Measurements from ENCODE around the gene PITPNM3. TPM values are rescaled to one million over a fixed set of nuclear protein-coding genes. Genes with fewer than 3 reads are reported as not detected.

The PITPNM3 gene
- total and polyA plus RNA-seq, 2 of the 13 experiments (the other 11 are each of a cell fraction or from before 2014, with no cell fraction given) = 0.13 to 0.29 TPM

DNA sequence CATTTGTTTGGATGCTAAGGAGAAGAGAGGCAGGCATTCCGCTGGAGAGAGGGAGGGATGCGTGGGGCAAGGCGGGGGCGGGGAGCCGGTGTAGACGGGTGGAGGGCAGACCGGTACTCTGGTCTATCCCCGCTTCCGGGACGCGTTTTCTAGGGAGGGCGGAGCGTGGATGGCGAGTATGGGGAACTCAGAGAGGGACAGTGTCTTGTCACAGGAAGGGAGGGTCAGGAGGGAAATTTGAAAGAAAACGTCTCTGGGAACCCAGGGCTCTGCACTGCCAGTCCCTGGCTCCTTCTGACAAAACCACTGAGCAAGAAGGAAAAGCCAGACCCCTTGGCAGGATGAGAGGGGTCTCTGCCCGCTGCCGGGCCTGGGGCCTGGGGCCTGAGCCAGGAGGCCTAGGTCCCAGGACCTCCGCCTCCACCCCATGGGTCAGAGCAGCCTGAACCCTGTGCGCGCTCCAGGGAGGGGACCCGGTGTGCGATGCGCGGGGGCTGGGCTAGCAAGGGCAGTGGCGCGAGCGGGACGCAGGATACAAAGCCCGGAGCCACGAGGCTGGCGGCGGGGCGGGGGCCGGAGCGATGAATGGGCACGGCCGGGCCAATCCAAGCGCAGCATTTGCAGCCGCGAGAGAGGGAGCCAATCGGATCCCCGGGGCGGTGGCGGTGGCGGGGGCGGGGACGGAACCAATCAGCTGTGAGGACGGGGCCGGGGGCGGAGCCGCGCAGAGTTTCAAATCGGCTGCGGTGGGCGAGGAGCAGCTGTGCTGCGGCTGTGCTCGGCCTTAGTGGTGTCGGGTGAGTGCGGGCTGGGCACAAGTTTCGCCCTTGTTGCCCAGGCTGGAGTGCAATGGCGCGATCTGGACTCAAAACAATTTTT is 112.4 kb downstream of the PITPNM3 start, which contains the start of gene PIMREG (continued):
- TF ChIP-seq, protein P1, sequence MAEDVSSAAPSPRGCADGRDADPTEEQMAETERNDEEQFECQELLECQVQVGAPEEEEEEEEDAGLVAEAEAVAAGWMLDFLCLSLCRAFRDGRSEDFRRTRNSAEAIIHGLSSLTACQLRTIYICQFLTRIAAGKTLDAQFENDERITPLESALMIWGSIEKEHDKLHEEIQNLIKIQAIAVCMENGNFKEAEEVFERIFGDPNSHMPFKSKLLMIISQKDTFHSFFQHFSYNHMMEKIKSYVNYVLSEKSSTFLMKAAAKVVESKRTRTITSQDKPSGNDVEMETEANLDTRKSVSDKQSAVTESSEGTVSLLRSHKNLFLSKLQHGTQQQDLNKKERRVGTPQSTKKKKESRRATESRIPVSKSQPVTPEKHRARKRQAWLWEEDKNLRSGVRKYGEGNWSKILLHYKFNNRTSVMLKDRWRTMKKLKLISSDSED (CRISPR knock-in tag; IDR thresholded peaks at IDR 0.05) = no peak
- TF ChIP-seq ZNF367 (CRISPR knock-in tag; IDR thresholded peaks at IDR 0.05; ENCODE audit: borderline replicate concordance) (0 out of 2 replicates have a peak, but pooled peaks have one; percentile 55), ZNF615 (CRISPR knock-in tag; IDR thresholded peaks at IDR 0.05; ENCODE audit: borderline replicate concordance) (no peak), JUND (CRISPR knock-in tag; IDR thresholded peaks at IDR 0.05) (no peak), ONECUT2 (CRISPR knock-in tag; IDR thresholded peaks at IDR 0.05) (no peak), ZNF331 (CRISPR knock-in tag; IDR thresholded peaks at IDR 0.05) (no peak; the same call in 1 of the 2 replicates), ZNF670 (CRISPR knock-in tag; IDR thresholded peaks at IDR 0.05; ENCODE audit: borderline replicate concordance) (no peak), ZNF713 (CRISPR knock-in tag; IDR thresholded peaks at IDR 0.05) (0 out of 2 replicates have a peak, but pooled peaks have one; percentile 29), IRX3 (CRISPR knock-in tag; IDR thresholded peaks at IDR 0.05; ENCODE audit: borderline replicate concordance, low read depth) (peak; percentile 77), PRPF4 (IDR thresholded peaks at IDR 0.05; ENCODE audit: low read depth, low read length, poor library complexity, severe bottlenecking) (no peak), SRSF4 (IDR thresholded peaks at IDR 0.05; ENCODE audit: low read depth, low read length, poor library complexity, severe bottlenecking) (no peak), ZNF101 (CRISPR knock-in tag; IDR thresholded peaks at IDR 0.05; ENCODE audit: borderline replicate concordance, low read depth) (no peak), RBM22 (optimal IDR thresholded peaks at IDR 0.05; ENCODE audit: low read length) (no peak), KDM5B (CRISPR knock-in tag; IDR thresholded peaks at IDR 0.05; ENCODE audit: borderline replicate concordance) (peak; percentile 59; the same call in 1 of the 2 replicates), ZNF33A (CRISPR knock-in tag; IDR thresholded peaks at IDR 0.05; ENCODE audit: borderline replicate concordance) (no peak), MYC (CRISPR knock-in tag; IDR thresholded peaks at IDR 0.05; ENCODE audit: borderline replicate concordance) (peak; percentile 98)
- TF ChIP-seq, protein P2, sequence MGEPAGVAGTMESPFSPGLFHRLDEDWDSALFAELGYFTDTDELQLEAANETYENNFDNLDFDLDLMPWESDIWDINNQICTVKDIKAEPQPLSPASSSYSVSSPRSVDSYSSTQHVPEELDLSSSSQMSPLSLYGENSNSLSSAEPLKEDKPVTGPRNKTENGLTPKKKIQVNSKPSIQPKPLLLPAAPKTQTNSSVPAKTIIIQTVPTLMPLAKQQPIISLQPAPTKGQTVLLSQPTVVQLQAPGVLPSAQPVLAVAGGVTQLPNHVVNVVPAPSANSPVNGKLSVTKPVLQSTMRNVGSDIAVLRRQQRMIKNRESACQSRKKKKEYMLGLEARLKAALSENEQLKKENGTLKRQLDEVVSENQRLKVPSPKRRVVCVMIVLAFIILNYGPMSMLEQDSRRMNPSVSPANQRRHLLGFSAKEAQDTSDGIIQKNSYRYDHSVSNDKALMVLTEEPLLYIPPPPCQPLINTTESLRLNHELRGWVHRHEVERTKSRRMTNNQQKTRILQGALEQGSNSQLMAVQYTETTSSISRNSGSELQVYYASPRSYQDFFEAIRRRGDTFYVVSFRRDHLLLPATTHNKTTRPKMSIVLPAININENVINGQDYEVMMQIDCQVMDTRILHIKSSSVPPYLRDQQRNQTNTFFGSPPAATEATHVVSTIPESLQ (CRISPR knock-in tag; conservative IDR thresholded peaks at IDR 0.05) = no peak
- TF ChIP-seq, protein P3, sequence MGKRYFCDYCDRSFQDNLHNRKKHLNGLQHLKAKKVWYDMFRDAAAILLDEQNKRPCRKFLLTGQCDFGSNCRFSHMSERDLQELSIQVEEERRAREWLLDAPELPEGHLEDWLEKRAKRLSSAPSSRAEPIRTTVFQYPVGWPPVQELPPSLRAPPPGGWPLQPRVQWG (CRISPR knock-in tag; IDR thresholded peaks at IDR 0.05; ENCODE audit: borderline replicate concordance, low read depth) = no peak
- TF ChIP-seq, protein P4, sequence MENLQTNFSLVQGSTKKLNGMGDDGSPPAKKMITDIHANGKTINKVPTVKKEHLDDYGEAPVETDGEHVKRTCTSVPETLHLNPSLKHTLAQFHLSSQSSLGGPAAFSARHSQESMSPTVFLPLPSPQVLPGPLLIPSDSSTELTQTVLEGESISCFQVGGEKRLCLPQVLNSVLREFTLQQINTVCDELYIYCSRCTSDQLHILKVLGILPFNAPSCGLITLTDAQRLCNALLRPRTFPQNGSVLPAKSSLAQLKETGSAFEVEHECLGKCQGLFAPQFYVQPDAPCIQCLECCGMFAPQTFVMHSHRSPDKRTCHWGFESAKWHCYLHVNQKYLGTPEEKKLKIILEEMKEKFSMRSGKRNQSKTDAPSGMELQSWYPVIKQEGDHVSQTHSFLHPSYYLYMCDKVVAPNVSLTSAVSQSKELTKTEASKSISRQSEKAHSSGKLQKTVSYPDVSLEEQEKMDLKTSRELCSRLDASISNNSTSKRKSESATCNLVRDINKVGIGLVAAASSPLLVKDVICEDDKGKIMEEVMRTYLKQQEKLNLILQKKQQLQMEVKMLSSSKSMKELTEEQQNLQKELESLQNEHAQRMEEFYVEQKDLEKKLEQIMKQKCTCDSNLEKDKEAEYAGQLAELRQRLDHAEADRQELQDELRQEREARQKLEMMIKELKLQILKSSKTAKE (CRISPR knock-in tag; IDR thresholded peaks at IDR 0.05; ENCODE audit: borderline replicate concordance) = peak; percentile 39; the same call in 1 of the 2 replicates
- TF ChIP-seq, protein P5, sequence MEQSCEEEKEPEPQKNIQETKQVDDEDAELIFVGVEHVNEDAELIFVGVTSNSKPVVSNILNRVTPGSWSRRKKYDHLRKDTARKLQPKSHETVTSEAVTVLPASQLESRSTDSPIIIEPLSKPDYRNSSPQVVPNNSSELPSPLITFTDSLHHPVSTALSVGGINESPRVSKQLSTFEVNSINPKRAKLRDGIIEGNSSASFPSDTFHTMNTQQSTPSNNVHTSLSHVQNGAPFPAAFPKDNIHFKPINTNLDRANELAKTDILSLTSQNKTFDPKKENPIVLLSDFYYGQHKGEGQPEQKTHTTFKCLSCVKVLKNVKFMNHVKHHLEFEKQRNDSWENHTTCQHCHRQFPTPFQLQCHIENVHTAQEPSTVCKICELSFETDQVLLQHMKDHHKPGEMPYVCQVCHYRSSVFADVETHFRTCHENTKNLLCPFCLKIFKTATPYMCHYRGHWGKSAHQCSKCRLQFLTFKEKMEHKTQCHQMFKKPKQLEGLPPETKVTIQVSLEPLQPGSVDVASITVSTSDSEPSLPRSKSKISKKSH (CRISPR knock-in tag; IDR thresholded peaks at IDR 0.05; ENCODE audit: borderline replicate concordance) = peak; percentile 71

Measured in HepG2 (cell line).